ENCODE measurements around the gene S100A10. TPM values are rescaled to one million over a fixed set of nuclear protein-coding genes. Genes with fewer than 3 reads are reported as not detected.

The S100A10 gene
- total RNA-seq, 2 experiments from 2014 or later: 189 to 204 TPM

GRCh38 chr1:151990058-151990855 lies 3.4 kb downstream of the S100A10 start:
- intact Hi-C loops (cut with DNase I, micrococcal nuclease): loop anchor here (10.0 kb wide), 4 partner anchors 225 to 545 kb away; partner anchors contain the start of gene MRPL9 (in 1 of the 2)
- Mint-ChIP-seq H3K9me3 (no peaks in the 10 kb centered on the region), H3K36me3 (ENCODE audit: low read depth) (peaks cover 52% of the 10 kb centered on the region), H3K27me3 (no peaks in the 10 kb centered on the region), H3K27ac (peak overlapping the region; percentile 89), H3K4me3 (peak overlapping the region; percentile 68), H3K4me1 (ENCODE audit: low read depth) (peaks cover 81% of the 10 kb centered on the region)
- H3K27me3 ChIP-seq (ENCODE audit: control insufficient read depth in 1 of 2, insufficient read depth in 2 of 2, low read length in 2 of 2): no peaks in the 10 kb centered on the region
- H3K4me3 ChIP-seq (ENCODE audit: low read length): no peak overlapping the region
- CTCF ChIA-PET: interaction anchor here (1.3 to 1.8 kb wide), 2 partner anchors 10 to 22 kb away, joined by 4 to 5 read pairs; no protein-coding TSS in a partner anchor
- no peak overlapping the region for H3K27ac ChIP-seq (ENCODE audit: low read depth in 1 of 2, low read length in 2 of 2)
- no peak for TF ChIP-seq CTCF (IDR thresholded peaks at IDR 0.05)
- H3K4me1 ChIP-seq (ENCODE audit: insufficient read depth, low read length): peaks cover 61% of the 10 kb centered on the region
- POLR2A ChIA-PET: interaction anchor here (1.2 to 1.6 kb wide), 2 partner anchors 81 to 91 kb away, joined by 3 to 4 read pairs; partner anchors contain the start of gene THEM4
- peaks cover 14% of the 10 kb centered on the region for H3K36me3 ChIP-seq (ENCODE audit: insufficient read depth, low read length)
- no peaks in the 10 kb centered on the region for H3K9me3 ChIP-seq (ENCODE audit: control insufficient read depth in 1 of 2, insufficient read depth in 1 of 2, low read length in 2 of 2)
- DNase-seq (no peak), ATAC-seq (ENCODE audit: poor library complexity) (no peak)

GRCh38 chr1:151989211-151989862 lies 4.3 kb downstream of the S100A10 start:
- no peak overlapping the region for H3K4me3 ChIP-seq (ENCODE audit: low read length)
- Mint-ChIP-seq H3K27me3 (no peaks in the 10 kb centered on the region), H3K36me3 (ENCODE audit: low read depth) (peaks cover 61% of the 10 kb centered on the region), H3K27ac (peak overlapping the region; percentile 89), H3K4me3 (peak overlapping the region; percentile 68), H3K9me3 (no peaks in the 10 kb centered on the region), H3K4me1 (ENCODE audit: low read depth) (peaks cover 84% of the 10 kb centered on the region)
- DNase-seq (peak in 8 of 14 experiments; percentile 22 to 72 (median 48)), ATAC-seq (ENCODE audit: poor library complexity) (no peak)
- H3K4me1 ChIP-seq (ENCODE audit: insufficient read depth, low read length): peaks cover 61% of the 10 kb centered on the region
- POLR2A ChIA-PET: interaction anchor here (1.2 to 1.6 kb wide), 3 partner anchors 80 to 91 kb away, joined by 3 to 4 read pairs (median 4); partner anchors contain the start of gene THEM4
- CTCF ChIA-PET: interaction anchor here (0.8 to 1.8 kb wide), 4 partner anchors 9 to 55 kb away, joined by 3 to 5 read pairs (median 4); no protein-coding TSS in a partner anchor
- no peak for TF ChIP-seq CTCF (IDR thresholded peaks at IDR 0.05)
- no peaks in the 10 kb centered on the region for H3K9me3 ChIP-seq (ENCODE audit: control insufficient read depth in 1 of 2, insufficient read depth in 1 of 2, low read length in 2 of 2)
- H3K36me3 ChIP-seq (ENCODE audit: insufficient read depth, low read length): peaks cover 23% of the 10 kb centered on the region
- H3K27ac ChIP-seq (ENCODE audit: low read depth in 1 of 2, low read length in 2 of 2): no peak overlapping the region
- H3K27me3 ChIP-seq (ENCODE audit: control insufficient read depth in 1 of 2, insufficient read depth in 2 of 2, low read length in 2 of 2): no peaks in the 10 kb centered on the region
- intact Hi-C loops (cut with DNase I, micrococcal nuclease): no loop called here

- ChIA-PET POLR2A (interaction anchor here (1.2 kb wide), 2 partner anchors 83 to 90 kb away, joined by 4 to 9 read pairs; no protein-coding TSS in a partner anchor), CTCF (interaction anchor here (1.3 to 1.8 kb wide), 3 partner anchors 8 to 21 kb away, joined by 3 to 7 read pairs (median 4); no protein-coding TSS in a partner anchor)
- no peaks in the 10 kb centered on the region for H3K27me3 Mint-ChIP-seq
- Histone ChIP-seq H3K9me3 (ENCODE audit: control insufficient read depth in 1 of 2, insufficient read depth in 1 of 2, low read length in 2 of 2) (no peaks in the 10 kb centered on the region), H3K4me3 (ENCODE audit: low read length) (no peak overlapping the region), H3K4me1 (ENCODE audit: insufficient read depth, low read length) (peaks cover 63% of the 10 kb centered on the region), H3K36me3 (ENCODE audit: insufficient read depth, low read length) (peaks cover 32% of the 10 kb centered on the region), H3K27ac (ENCODE audit: low read depth in 1 of 2, low read length in 2 of 2) (no peak overlapping the region), H3K27me3 (ENCODE audit: control insufficient read depth in 1 of 2, insufficient read depth in 2 of 2, low read length in 2 of 2) (no peaks in the 10 kb centered on the region)
- no peak for DNase-seq
- H3K27ac Mint-ChIP-seq: peak overlapping the region; percentile 74
- peaks cover 85% of the 10 kb centered on the region for H3K4me1 Mint-ChIP-seq (ENCODE audit: low read depth)
- peaks cover 70% of the 10 kb centered on the region for H3K36me3 Mint-ChIP-seq (ENCODE audit: low read depth)
- intact Hi-C loops (cut with DNase I, micrococcal nuclease): no loop called here
- no peak for TF ChIP-seq CTCF (IDR thresholded peaks at IDR 0.05)
- ATAC-seq (ENCODE audit: poor library complexity): no peak
- H3K9me3 Mint-ChIP-seq: no peaks in the 10 kb centered on the region
- peak overlapping the region; percentile 35 for H3K4me3 Mint-ChIP-seq
These were observed 5.2 kb downstream of the S100A10 start for GRCh38 chr1:151988405-151988923.

All from CD4-positive, alpha-beta T cell (primary cell).